Ramos (cell line): ENCODE results near the gene PTPRN2.

Source experiments
- in situ Hi-C: fragments of 300-500 bp; cut with MboI; formaldehyde crosslinking; loops from one replicate; pipeline ENCODE4 v1.14.3; 2022; ENCODE audit warnings: low sequenced_read_pairs; ENCODE audit not compliant: unreplicated experiment

PTPRN2 gene

DNA sequence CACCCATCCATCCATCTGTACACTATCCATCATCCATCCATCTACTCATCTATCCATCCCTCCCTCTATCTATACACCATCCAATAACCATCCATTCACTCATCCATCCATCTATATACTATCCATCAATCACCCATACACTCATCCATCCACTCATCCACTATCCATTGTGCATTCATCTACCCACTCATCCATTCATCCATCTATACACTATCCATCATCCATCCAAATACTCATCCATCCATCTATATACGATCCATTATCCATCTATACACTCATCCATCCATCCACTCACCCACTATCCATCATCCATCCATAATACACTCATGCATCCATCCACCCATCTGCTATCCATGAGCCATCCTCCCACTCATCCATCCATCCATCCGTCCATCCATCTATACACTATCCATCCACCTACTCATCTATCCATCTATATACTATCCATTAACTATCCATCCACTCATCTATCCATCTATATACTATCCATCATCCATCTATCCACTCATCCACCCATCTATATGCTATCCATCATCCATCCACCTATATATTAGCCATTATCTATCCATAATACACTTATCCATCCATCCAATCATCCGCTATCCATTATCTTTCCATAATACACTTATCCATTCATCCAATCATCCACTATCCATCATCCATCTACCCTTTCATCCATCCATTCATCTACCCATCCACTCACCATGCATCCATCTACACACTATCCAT, 765.5 kb downstream of the PTPRN2 start:
- in situ Hi-C loops, result no loop called here

DNA sequence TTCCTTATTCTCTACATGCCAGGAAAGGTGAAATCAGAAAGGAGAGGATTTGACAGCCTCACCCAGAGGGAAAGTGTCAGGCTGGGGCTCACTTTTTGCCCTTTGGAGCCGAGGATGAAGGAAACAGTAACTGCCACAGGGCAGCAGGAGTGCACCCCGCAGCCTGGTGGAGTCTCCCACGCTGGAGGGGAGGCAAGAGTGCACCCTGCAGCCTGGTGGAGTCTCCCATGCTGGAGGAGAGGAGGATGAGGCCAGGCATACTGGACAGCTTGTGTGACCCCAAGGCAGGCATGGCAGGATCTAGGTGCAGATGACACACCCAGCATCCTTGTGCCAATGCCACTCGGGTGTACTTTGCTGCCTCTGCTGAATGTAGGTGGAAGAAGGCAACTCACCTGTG, 766.8 kb downstream of the PTPRN2 start:
- in situ Hi-C loops, result no loop called here

DNA sequence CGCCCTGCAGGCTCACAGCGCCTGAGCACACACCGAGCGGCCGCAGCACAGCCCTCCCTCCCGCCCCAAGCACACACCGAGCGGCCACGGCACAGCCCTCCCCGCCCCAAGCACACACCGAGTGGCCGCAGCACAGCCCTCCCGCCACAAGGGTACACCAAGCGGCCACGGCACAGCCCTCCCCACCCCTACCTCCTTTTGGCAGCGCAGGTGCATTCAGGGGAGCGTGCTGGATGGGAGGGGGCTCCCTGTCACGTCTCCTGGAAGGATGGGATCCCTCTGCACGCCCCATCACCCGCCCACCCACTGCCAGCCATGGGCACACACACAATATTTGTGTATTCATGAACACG, 768.2 kb downstream of the PTPRN2 start:
- in situ Hi-C loops, result no loop called here

DNA sequence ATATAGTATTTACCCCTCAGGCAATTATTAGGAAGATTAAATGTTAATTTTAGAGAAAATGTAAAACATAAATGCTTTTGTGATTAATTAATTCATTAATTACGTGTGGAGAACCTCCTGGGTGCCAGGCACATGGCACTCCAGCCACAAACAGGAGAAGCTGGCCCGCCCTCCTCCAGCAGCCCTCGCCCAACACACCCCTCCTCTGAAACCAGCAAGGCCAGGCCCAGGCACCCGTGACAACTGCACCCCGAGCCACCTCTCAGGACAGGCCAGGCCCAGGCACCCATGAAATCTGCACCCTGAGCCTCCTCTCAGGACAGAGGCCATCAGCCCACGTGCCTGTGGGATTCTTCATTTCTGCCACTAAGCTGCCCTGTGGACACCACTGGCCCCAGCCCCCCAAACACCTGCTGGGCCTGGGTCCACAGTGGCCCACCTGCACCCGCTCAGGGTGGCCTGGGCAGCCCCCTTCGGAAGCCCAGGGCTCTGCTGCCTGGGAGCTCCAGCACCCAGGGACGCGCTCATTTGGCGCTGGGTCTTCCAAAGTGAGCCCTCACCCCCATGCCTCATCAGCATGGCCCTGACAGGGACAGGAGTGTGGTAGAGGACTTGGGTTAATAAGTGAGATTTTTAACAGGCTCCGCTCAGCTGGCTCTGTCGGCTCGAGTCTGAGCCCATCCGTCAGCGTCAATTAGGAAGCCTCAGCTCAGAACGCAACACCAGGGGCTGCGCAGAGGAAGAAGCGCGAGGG, 768.7 kb downstream of the PTPRN2 start:
- in situ Hi-C loops, result no loop called here

DNA sequence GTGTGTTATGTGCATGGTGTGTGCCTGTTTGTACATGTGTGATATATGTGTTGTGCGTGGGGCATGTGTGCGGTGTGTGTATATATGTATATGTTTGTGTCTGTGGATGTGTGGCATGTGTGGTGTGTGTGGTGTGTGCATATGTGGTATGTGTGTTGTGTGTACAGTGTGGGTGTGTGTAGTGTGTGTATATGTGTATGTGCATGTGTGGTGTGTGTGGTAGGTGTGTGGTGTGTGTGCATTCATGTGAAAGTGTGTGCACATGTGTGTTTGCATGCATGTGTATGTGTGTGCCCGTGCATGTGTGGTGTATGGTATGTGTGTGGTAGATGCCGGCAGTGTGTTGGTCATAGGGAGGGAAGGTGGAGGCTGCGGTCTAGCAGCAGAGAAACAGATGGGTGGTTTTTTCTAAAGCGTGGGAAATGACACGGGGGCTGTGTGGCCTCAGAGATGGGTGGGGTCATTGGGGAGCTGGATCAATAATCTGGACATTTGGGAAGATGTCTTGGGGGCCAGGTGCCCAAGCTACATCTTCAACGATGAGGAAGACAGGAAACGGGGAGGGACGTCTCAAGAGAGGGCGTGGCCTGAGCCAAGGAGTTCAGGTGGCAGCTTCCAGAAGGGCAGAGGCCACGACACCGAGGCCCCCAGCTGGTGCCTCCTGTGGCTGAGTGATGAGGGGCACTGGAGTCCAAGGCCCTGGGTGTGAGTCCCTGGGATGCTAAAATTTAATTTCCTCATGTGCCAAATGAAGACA, 769.5 kb downstream of the PTPRN2 start:
- in situ Hi-C loops, result no loop called here

DNA sequence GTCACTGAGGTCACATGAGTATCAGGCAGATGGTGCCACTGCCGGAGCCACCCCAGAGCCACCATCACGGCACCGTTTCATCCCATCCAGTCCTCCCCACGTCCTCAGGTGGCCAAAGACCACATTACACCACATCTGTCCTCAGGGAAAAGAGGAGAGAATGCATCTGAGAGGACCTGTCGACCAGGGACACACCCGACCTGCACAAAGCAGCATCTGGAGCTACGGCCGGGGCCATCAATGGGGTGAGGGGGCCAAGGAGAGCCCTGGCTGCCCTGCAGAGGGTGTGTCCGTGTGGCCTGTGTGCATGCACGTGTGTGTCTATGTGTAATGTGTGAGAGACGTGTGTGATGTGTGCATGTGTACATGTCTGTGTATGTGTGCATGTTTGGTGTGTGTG, 770.2 kb downstream of the PTPRN2 start:
- in situ Hi-C loops, result no loop called here

DNA sequence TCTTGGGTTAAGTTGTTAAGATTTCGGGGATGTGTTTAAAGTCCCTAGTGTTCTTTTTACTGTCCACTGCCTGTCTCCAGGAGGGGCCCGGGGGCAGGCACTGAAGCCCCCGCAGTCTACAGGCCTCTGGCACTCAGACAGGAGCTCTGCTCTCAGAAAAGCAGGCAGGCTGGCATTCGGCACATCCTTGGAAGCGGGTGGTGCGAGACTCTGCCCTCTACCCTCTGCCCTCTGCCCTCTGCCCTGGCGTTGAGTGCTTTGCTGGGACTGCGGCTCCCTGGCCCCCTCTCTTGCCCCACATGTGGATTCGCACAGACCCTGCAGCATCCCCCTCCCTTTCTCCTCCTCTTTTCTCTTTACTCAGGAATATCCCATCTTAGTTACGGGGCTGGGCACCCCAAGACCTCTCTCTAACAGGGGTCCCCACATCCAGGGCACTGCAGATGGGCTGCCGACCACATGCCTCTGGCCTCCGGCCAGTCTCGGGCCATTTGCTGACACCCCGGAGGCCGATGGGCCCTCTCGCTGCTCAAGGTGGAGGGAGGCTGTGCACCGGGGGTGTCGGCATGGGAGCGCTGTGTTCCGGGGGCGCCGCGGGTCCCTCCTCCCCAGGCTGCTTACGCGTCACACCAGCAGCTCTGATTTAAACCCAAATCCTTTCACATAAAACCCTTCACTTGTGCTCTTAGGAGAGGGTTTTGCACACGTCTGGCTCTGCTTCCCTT, 770.9 kb downstream of the PTPRN2 start:
- in situ Hi-C loops, result no loop called here

DNA sequence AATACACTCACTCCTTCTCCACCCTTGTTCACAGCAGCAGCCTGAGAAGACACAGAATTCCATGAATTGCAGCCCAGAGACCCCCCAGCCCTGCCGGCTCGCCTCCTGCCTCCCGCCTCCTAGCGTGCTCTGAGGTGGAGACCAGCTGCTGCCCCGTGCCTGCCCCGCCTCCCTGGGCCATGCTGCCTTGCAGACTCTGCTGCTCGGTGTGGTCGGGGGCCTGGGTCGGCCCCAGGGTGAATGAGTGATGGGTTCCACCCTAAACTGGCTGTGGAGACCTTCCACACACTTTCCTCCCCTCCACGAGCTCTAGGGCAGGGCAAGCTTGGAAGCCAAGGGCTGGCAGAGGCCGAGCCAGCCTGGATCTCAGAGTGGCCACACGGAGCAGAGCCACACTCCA, 771.5 kb downstream of the PTPRN2 start:
- in situ Hi-C loops, result no loop called here

DNA sequence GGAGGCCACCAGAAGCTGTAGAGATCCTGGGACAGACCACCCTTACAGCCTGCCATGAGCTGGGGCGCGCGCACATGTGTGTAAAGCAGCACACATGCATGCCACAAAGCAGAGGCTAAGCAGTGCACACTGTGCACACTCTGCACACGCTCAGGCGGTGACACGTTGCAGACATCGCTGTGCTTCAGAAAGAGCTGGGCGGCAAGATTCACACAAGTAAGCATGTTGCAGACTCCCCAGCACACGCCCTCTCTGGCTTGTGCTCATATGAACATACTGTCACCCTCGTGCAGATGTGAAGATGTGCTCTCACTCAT, 772.0 kb downstream of the PTPRN2 start:
- in situ Hi-C loops, result no loop called here

DNA sequence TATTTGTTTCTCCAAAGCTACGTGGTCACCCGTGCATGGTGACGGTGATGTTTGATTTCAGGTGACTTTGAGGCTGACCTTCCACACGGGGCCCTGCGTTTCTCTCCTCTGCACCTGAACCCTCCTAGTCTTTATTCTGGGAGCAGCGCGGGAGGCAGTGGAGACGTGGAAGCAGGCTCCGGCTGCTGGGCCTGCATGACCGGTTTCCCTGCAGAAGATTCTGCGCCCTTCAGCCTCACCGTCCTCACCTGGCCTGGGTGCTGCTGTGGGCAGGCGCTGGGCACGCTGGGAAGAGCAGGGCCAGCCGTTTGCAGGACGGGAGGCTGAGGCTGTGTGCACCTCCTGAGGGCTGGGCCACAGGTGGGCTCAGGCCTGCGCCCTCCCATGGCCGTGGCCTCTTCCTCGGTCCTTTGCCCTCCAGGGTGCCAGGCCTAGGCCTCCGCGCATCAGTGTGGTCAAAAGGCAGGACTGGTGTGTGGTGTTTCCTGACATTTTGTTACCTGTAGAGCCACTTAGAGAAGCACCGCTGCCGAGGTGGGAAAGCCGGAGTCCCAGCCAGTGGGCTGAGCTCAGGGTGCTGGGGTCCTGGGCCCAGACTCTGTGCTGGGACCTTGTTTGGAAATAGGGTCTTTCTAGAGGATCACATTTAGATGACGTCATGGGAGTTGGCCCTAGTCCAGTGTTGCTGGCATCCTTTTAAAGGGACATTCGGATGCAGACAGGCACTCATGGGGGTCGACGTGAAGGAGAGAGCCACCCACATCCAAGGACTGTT, 772.5 kb downstream of the PTPRN2 start:
- in situ Hi-C loops, result no loop called here

DNA sequence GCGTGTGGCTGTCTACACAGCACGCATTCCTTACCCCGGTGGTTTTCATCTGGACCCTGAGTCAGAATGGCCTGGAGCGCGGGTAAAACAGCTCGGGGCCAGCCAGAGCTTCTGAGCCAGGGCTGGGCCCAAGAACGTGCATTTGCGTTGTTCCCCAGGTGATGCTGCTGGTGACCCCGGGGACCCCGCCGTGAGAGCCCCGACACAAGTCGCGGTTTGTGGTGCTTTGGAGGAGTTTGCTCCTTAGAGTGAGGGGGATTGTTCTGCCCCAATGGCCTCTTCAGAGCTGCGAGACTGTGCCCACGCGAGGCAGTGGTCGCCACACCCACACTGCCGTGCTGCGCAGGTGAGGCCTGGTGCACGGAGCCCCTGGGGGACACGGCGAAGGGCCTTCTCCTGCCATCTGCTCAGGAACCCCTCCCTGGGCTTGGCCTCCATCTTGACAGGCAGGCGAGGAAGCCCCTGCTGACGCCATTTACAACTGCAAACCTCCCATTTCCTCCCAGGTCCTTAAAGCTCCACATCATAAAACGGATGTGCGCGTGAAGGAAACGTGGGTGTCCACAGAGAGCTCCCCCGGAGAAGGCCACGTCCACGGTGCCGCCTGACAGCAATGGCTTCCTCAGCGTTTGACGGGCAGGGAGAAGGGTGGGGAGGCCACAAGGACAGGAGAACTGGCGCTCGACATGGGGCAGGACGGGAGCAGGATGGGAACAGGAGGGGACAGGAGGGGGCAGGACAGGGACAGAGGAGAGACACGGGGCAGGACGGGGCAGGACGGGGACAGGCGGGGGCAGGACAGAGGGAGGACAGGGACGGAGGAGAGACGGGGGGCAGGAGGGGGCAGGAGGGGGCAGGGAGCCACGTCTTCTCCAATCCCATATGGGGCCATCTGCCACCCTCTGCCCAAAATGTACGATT, 773.6 kb downstream of the PTPRN2 start:
- in situ Hi-C loops, result no loop called here

DNA sequence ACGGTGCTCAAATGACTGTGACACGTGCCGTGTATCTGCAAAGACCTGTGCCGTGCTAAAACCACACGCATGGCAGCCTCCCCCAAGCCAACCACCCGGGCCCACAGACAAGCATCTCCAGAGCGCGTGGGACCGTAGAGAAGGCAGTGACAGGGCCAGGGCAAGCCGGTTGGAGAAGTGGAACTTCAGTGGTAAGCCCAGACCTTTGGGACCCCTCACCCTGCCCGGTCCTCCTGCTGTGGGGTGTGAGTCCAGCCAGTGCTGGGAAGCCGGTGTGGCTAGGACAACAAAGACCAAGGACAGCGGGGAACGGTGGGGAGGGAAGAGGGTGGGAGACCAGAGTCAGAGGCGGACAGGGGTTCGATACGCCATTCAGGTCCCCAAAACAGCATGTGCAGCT, 774.6 kb downstream of the PTPRN2 start:
- in situ Hi-C loops, result no loop called here

DNA sequence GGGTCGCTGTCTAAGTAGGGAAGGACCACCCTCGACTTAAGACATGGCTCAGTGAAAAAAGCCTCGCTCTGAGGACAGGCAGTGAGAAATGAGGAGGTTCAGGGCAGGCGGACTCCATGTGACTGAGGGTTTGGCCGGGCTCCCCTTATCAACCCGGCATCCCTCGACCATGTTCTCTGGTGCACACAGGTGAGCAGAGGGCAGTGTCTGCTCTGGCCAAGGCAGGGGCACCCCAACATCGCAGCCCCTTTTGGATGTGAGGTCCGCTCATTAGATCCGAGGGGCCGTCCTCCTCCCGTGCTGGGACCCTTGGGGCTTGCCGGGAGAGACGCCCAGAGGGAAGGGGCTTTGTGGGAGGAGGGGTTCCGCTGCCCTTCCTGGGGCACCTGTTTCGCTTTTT, 775.7 kb downstream of the PTPRN2 start:
- in situ Hi-C loops, result no loop called here

DNA sequence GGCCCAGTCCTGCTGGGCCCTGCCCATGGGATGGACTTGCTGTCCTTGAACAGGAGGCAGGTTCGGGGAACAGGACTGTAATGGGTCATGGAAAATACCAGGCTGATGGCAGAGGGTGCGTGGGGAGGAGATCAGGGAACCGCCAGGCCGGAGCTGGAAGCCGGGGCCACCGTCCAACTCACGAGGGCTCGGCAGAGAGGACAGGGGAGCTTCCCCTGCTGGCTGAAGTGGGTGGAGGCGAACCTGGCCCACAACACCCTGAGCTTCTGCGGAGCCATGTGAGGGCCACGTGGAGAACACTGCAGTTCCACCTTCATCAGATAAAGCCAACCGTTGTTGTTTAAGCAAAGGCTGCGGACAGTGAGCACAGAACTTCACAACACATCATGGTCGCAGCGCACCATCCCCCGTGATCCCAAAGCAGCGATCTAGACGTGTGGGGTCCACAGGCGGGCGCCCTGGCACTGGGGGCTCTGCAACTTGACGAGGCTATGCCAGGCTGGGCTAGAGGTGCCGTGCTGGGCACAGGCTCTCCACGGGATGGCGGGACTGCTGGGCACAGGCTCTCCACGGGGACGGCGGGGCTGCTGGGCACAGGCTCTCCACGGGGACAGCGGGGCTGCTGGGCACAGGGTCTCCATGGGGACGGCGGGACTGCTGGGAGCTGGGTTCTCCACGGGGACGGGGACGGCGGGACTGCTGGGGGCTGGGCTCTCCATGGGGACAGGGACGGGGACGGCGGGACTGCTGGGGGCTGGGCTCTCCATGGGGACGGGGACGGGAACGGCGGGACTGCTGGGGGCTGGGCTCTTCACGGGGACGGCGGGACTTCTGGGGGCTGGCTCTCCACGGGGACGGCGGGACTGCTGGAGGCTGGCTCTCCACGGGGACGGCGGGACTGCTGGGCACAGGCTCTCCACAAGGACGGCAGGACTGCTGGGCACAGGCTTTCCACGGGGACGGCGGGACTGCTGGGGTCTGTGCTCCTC, 777.5 kb downstream of the PTPRN2 start:
- in situ Hi-C loops, result no loop called here

DNA sequence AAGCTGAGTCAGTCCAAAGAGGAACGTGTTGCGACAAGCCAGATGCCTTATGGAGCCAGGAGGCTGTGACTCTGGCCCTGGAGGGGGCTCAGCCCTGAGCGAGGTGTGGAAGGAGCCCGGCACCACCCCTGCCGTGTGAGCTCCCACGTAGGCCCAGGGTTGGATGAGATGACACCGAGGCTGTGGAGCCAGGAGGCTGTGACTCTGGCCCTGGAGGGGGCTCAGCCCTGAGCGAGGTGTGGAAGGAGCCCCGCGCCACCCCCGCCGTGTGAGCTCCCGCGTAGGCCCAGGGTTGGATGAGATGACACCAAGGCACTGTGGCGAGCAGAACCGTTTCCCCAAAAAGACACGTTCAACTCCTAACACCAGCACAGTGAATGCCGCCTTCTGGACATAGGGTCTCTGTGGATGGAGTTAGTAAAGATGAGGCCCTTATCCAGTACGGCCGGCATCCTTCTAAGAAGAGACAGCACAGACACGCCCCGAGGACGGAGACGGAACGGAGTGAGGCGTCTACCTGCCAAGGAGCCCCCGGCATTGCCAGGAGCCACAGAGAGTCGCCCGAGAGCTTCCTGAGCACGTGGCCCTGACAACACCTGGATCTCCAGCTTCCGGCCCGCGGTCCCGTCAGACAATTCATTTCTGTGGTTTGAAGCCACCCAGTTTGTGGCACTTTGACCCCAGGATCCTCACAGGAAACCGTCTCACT, 778.3 kb downstream of the PTPRN2 start:
- in situ Hi-C loops, result no loop called here

DNA sequence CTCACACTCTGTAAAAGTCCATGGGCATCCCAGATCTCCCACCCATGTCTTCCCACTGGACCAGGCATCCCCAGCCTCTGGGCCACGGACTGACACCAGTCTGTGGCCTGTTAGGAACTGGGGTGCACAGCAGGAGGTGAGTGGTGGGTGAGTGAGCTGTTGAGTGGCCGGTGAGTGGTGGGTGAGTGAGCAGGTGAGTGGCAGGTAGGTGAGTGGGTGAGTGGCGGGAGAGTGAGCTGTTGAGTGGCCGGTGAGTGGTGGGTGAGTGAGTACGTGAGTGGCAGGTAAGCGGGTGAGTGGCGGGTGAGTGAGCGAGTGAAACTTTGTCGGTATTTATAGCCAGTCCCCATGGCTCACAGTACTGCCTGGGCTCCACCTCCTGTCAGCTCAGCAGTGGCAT, 779.6 kb downstream of the PTPRN2 start:
- in situ Hi-C loops, result no loop called here

DNA sequence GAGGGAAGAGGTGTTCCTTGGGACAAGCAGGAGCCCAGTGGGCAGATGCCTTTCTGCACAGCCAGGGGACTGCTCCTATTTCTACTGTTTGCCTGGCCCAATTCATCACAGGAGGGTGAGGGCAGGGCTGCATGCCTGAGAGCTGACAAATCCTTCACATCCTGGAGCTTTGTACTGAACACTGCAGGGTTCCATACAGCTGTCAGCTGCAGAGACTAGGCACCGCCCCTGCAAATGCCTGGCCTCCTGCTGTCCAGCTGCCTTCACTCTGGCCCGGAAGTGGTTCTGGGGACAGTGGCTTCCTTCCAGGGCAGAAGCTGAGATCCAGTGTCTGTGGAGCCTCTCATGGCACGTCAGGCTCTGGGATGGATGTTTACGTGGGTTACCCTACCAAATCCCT, 780.1 kb downstream of the PTPRN2 start:
- in situ Hi-C loops, result no loop called here
